GM19324 (cell line): ENCODE data around the gene DOLK.
"Not testable (repeated sequence)": the region's sequence is repeated elsewhere in the genome, so short reads cannot be mapped to it uniquely, and the experiment has no call there.

Source experiments
- ATAC-seq: cut with Tn5 transposase; IDR thresholded peaks from one replicate; pipeline ENCODE4 v1.9.1; 2021; ENCODE audit warnings: mild to moderate bottlenecking, moderate library complexity; ENCODE audit not compliant: unreplicated experiment, low FRiP score

The DOLK gene

GRCh38 chr9:128947527-128948301 is at the start of gene DOLK, which contains the start of gene NUP188:
TSS of gene DOLK (minus strand) at chr9:128947603. CDS start at chr9:128947303, 300 bp downstream.
TSS of gene NUP188 (plus strand) at chr9:128947699. CDS start at chr9:128947720, 21 bp downstream.
- ATAC-seq, result peak; percentile 93

GRCh38 chr9:128995791-128996190 is 48.4 kb upstream of the DOLK start:
- ATAC-seq, result no peak

- no peak for ATAC-seq
Measured at GRCh38 chr9:128992995-128993394, 45.6 kb upstream of the DOLK start.

- no peak for ATAC-seq
Measured at GRCh38 chr9:128987805-128988204, 40.4 kb upstream of the DOLK start.

GRCh38 chr9:128986671-128987070 is 39.3 kb upstream of the DOLK start:
- ATAC-seq, result no peak

GRCh38 chr9:128983536-128983935 is 36.1 kb upstream of the DOLK start:
- no peak for ATAC-seq

GRCh38 chr9:128979111-128979510 is 31.7 kb upstream of the DOLK start:
- no peak for ATAC-seq

GRCh38 chr9:128972956-128973355 is 25.6 kb upstream of the DOLK start:
- ATAC-seq, result no peak

GRCh38 chr9:128969491-128969890 is 22.1 kb upstream of the DOLK start:
- no peak for ATAC-seq

GRCh38 chr9:128961403-128961802 is 14.0 kb upstream of the DOLK start:
- not testable (repeated sequence) for ATAC-seq

GRCh38 chr9:128947277-128947526 is 201 bp downstream of the DOLK start:
- no peak for ATAC-seq

GRCh38 chr9:128946571-128947276 is 679 bp downstream of the DOLK start:
- ATAC-seq, result peak; percentile 16

- ATAC-seq, result no peak
Measured at GRCh38 chr9:128945798-128946501, 1.5 kb downstream of the DOLK start.

- not testable (repeated sequence) for ATAC-seq
Measured at GRCh38 chr9:128944966-128945365, 2.4 kb downstream of the DOLK start.

GRCh38 chr9:128943832-128944620 is 3.4 kb downstream of the DOLK start:
- ATAC-seq, result no peak

- ATAC-seq, result no peak
Measured at GRCh38 chr9:128940946-128941755, 6.3 kb downstream of the DOLK start.

GRCh38 chr9:128940271-128940921 is 7.0 kb downstream of the DOLK start:
- no peak for ATAC-seq

GRCh38 chr9:128937310-128938165 is 9.9 kb downstream of the DOLK start:
- no peak for ATAC-seq
